Smooth muscle cell (in vitro differentiated cells): ENCODE results near the gene SDK1. TPM values are rescaled to one million over a fixed set of nuclear protein-coding genes. Genes with fewer than 3 reads are reported as not detected.

Experiments
- DNase-seq: peaks from one replicate; lab custom pipeline; 2025; ENCODE audit not compliant: unreplicated experiment; lab: John Stamatoyannopoulos, UW
- H2AFZ ChIP-seq: fragments of 200-600 bp; sonication (generic); 2 replicates; pipeline ENCODE4 v1.6.0; 2016; ENCODE audit warnings: antibody characterized with exemption, low read depth, mild to moderate bottlenecking
- H3F3A ChIP-seq: fragments of 200-600 bp; sonication (generic); 2 replicates; pipeline ENCODE4 v1.6.0; 2017; ENCODE audit warnings: antibody characterized with exemption, low read depth
- H3K27ac ChIP-seq: fragments of 200-600 bp; sonication (generic); 2 replicates; pipeline ENCODE4 v1.5.1; 2016; ENCODE audit warnings: low read depth, mild to moderate bottlenecking
- H3K27me3 ChIP-seq: fragments of 200-600 bp; sonication (generic); 2 replicates; pipeline ENCODE4 v1.6.1; 2016; ENCODE audit warnings: low read depth, mild to moderate bottlenecking
- H3K36me3 ChIP-seq: fragments of 200-600 bp; sonication (generic); 2 replicates; pipeline ENCODE4 v1.5.1; 2016; ENCODE audit warnings: low read depth
- H3K4me1 ChIP-seq: fragments of 200-600 bp; sonication (generic); 2 replicates; pipeline ENCODE4 v1.5.1; 2016; ENCODE audit warnings: low read depth
- H3K4me2 ChIP-seq: fragments of 200-600 bp; sonication (generic); 2 replicates; pipeline ENCODE4 v1.6.0; 2016; ENCODE audit warnings: mild to moderate bottlenecking
- H3K4me3 ChIP-seq: fragments of 200-600 bp; sonication (generic); 2 replicates; pipeline ENCODE4 v1.5.1; 2016; ENCODE audit warnings: mild to moderate bottlenecking
- H3K79me2 ChIP-seq: fragments of 200-600 bp; sonication (generic); 2 replicates; pipeline ENCODE4 v1.6.0; 2016; ENCODE audit warnings: low read depth, mild to moderate bottlenecking
- H3K9ac ChIP-seq: fragments of 200-600 bp; sonication (generic); 2 replicates; pipeline ENCODE4 v1.6.0; 2016; ENCODE audit warnings: low read depth
- H3K9me3 ChIP-seq: fragments of 200-600 bp; sonication (generic); replicated peaks from 2 replicates; pipeline ENCODE4 v1.5.1; 2016; ENCODE audit warnings: low read depth
- H4K20me1 ChIP-seq: fragments of 200-600 bp; sonication (generic); 2 replicates; pipeline ENCODE4 v1.6.0; 2016; ENCODE audit warnings: low read depth
- CTCF ChIP-seq: fragments of 200-600 bp; sonication (generic); IDR thresholded peaks from 2 replicates; pipeline ENCODE4 v1.5.1; 2017; ENCODE audit warnings: borderline replicate concordance, mild to moderate bottlenecking, antibody characterized with exemption; ENCODE audit not compliant: insufficient read depth, poor library complexity, severe bottlenecking
- WGBS: methylation state at CpG from one replicate; pipeline ENCODE4 v1.1.7; 2016; ENCODE audit warnings: low lambda C conversion rate; 5-methylcytosine and 5-hydroxymethylcytosine counted together
- polyA plus RNA-seq: library from polyadenylated mRNA; unstranded; fragments of >200 nt; fragmentation: Nextera tagmentation; extraction: Ambion mirVana; gene quantifications from 2 replicates; pipeline ENCODE4 v1.2.1, GENCODE V29; 2016
- total RNA-seq: library from RNA; depleted of rRNA; stranded (reverse); fragments of >200 nt; gene quantifications from 2 replicates; pipeline ENCODE4 v1.2.3, GENCODE V29; 2014

SDK1 gene
- total and polyA plus RNA-seq, 2 experiments from 2014 or later: 1.1 to 2.5 TPM

- no peaks in the 10 kb centered on the region for H3K4me1 ChIP-seq
- H2AFZ ChIP-seq: no peak overlapping the region
- H3K4me3 ChIP-seq: no peak overlapping the region
- H4K20me1 ChIP-seq: no peaks in the 10 kb centered on the region
- no peak overlapping the region for H3K9ac ChIP-seq
- no peaks in the 10 kb centered on the region for H3K36me3 ChIP-seq
- WGBS: 94% methylated on average over 12 of the region's 12 CpGs
- no peaks in the 10 kb centered on the region for H3F3A ChIP-seq
- H3K9me3 ChIP-seq: no peaks in the 10 kb centered on the region
- H3K79me2 ChIP-seq: no peaks in the 10 kb centered on the region
- H3K27ac ChIP-seq: no peak overlapping the region
- no peak for DNase-seq
- TF ChIP-seq CTCF: no peak
- H3K27me3 ChIP-seq: no peaks in the 10 kb centered on the region
- no peak overlapping the region for H3K4me2 ChIP-seq
Observed at GRCh38 chr7:4025210-4025609, 724.2 kb downstream of the SDK1 start.

- no peaks in the 10 kb centered on the region for H3K9me3 ChIP-seq
- no peak overlapping the region for H2AFZ ChIP-seq
- no peaks in the 10 kb centered on the region for H3K36me3 ChIP-seq
- H3K4me2 ChIP-seq: no peak overlapping the region
- no peak for DNase-seq
- no peak overlapping the region for H3K27ac ChIP-seq
- H3K4me1 ChIP-seq: no peaks in the 10 kb centered on the region
- no peaks in the 10 kb centered on the region for H3K79me2 ChIP-seq
- no peak overlapping the region for H3K9ac ChIP-seq
- TF ChIP-seq CTCF: no peak
- no peaks in the 10 kb centered on the region for H3F3A ChIP-seq
- H4K20me1 ChIP-seq: no peaks in the 10 kb centered on the region
- H3K27me3 ChIP-seq: no peaks in the 10 kb centered on the region
- WGBS: 81% methylated on average over 26 of the region's 26 CpGs
- no peak overlapping the region for H3K4me3 ChIP-seq
Observed at GRCh38 chr7:4025694-4026615, 724.9 kb downstream of the SDK1 start.

GRCh38 chr7:4026941-4027486 lies 726.0 kb downstream of the SDK1 start:
- 90% methylated on average over 10 of the region's 10 CpGs for WGBS

More at GRCh38 chr7:4026941-4027486, 726.0 kb downstream of the SDK1 start:
- no peaks in the 10 kb centered on the region for H3K4me1 ChIP-seq
- no peaks in the 10 kb centered on the region for H3K36me3 ChIP-seq
- no peak overlapping the region for H3K9ac ChIP-seq
- no peak for TF ChIP-seq CTCF
- H3K4me3 ChIP-seq: no peak overlapping the region
- H3K27ac ChIP-seq: no peak overlapping the region
- DNase-seq: no peak
- H3F3A ChIP-seq: no peaks in the 10 kb centered on the region
- H4K20me1 ChIP-seq: no peaks in the 10 kb centered on the region
- no peaks in the 10 kb centered on the region for H3K79me2 ChIP-seq
- H3K27me3 ChIP-seq: no peaks in the 10 kb centered on the region
- no peaks in the 10 kb centered on the region for H3K9me3 ChIP-seq
- no peak overlapping the region for H2AFZ ChIP-seq
- no peak overlapping the region for H3K4me2 ChIP-seq
